Measurements from ENCODE around the gene PRKCH.

- TF ChIP-seq RARB (CRISPR knock-in tag; IDR thresholded peaks at IDR 0.05) (no peak), CSDC2 (CRISPR knock-in tag; IDR thresholded peaks at IDR 0.05) (no peak), CREB5 (CRISPR knock-in tag; IDR thresholded peaks at IDR 0.05; ENCODE audit: low read depth) (no peak), ARNTL (CRISPR knock-in tag; IDR thresholded peaks at IDR 0.05; ENCODE audit: borderline replicate concordance, low read depth) (no peak), ESRRG (CRISPR knock-in tag; IDR thresholded peaks at IDR 0.05) (no peak), PATZ1 (CRISPR knock-in tag; IDR thresholded peaks at IDR 0.05; ENCODE audit: borderline replicate concordance) (no peak), ISL1 (CRISPR knock-in tag; IDR thresholded peaks at IDR 0.05) (no peak), ZNF70 (CRISPR knock-in tag; IDR thresholded peaks at IDR 0.05) (no peak)
- TF ChIP-seq, protein P1, sequence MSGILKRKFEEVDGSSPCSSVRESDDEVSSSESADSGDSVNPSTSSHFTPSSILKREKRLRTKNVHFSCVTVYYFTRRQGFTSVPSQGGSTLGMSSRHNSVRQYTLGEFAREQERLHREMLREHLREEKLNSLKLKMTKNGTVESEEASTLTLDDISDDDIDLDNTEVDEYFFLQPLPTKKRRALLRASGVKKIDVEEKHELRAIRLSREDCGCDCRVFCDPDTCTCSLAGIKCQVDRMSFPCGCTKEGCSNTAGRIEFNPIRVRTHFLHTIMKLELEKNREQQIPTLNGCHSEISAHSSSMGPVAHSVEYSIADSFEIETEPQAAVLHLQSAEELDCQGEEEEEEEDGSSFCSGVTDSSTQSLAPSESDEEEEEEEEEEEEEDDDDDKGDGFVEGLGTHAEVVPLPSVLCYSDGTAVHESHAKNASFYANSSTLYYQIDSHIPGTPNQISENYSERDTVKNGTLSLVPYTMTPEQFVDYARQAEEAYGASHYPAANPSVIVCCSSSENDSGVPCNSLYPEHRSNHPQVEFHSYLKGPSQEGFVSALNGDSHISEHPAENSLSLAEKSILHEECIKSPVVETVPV (CRISPR knock-in tag; IDR thresholded peaks at IDR 0.05): no peak
These were observed 20.6 kb upstream of the PRKCH start for GRCh38 chr14:61300754-61301153.

Data from SK-N-SH treated with all-trans-retinoic acid at 6 μM for 48 hours (cell line).